Measurements from ENCODE around the gene ABCA9.

The ABCA9 gene

GRCh38 chr17:69047368-69048263 lies 13.1 kb downstream of the ABCA9 start:
- peak; percentile 93 for DNase-seq (ENCODE audit: low read depth)
- H3K4me3 ChIP-seq (ENCODE audit: low read depth, low read length), result no peak overlapping the region
- no peak for TF ChIP-seq CTCF (conservative IDR thresholded peaks at IDR 0.05; ENCODE audit: low read depth, low read length)

GRCh38 chr17:69046121-69046807 lies 14.5 kb downstream of the ABCA9 start:
- no peak for DNase-seq (ENCODE audit: low read depth)
- H3K4me3 ChIP-seq (ENCODE audit: low read depth, low read length), result no peak overlapping the region
- no peak for TF ChIP-seq CTCF (conservative IDR thresholded peaks at IDR 0.05; ENCODE audit: low read depth, low read length)

GRCh38 chr17:69045646-69046045 lies 15.1 kb downstream of the ABCA9 start:
- no peak for DNase-seq (ENCODE audit: low read depth)
- TF ChIP-seq CTCF (conservative IDR thresholded peaks at IDR 0.05; ENCODE audit: low read depth, low read length), result no peak
- H3K4me3 ChIP-seq (ENCODE audit: low read depth, low read length), result no peak overlapping the region

GRCh38 chr17:69044371-69044770 lies 16.4 kb downstream of the ABCA9 start:
- TF ChIP-seq CTCF (conservative IDR thresholded peaks at IDR 0.05; ENCODE audit: low read depth, low read length), result no peak
- no peak overlapping the region for H3K4me3 ChIP-seq (ENCODE audit: low read depth, low read length)
- no peak for DNase-seq (ENCODE audit: low read depth)

- no peak overlapping the region for H3K4me3 ChIP-seq (ENCODE audit: low read depth, low read length)
- no peak for DNase-seq (ENCODE audit: low read depth)
- TF ChIP-seq CTCF (conservative IDR thresholded peaks at IDR 0.05; ENCODE audit: low read depth, low read length), result no peak
Measured at GRCh38 chr17:69043098-69043734, 17.5 kb downstream of the ABCA9 start.

- no peak for DNase-seq (ENCODE audit: low read depth)
- no peak for TF ChIP-seq CTCF (conservative IDR thresholded peaks at IDR 0.05; ENCODE audit: low read depth, low read length)
Measured at GRCh38 chr17:69042308-69042707, 18.4 kb downstream of the ABCA9 start.

More at GRCh38 chr17:69042308-69042707, 18.4 kb downstream of the ABCA9 start:
- no peak overlapping the region for H3K4me3 ChIP-seq (ENCODE audit: low read depth, low read length)
